Cerebellar nuclear complex (tissue), 1 donor: Measurements from ENCODE around the gene SLC4A4.

Experiments used
- DNase-seq, 2 experiments: peaks; one replicate each; lab custom pipeline; 2025; lab: John Stamatoyannopoulos, UW

Gene SLC4A4

DNA sequence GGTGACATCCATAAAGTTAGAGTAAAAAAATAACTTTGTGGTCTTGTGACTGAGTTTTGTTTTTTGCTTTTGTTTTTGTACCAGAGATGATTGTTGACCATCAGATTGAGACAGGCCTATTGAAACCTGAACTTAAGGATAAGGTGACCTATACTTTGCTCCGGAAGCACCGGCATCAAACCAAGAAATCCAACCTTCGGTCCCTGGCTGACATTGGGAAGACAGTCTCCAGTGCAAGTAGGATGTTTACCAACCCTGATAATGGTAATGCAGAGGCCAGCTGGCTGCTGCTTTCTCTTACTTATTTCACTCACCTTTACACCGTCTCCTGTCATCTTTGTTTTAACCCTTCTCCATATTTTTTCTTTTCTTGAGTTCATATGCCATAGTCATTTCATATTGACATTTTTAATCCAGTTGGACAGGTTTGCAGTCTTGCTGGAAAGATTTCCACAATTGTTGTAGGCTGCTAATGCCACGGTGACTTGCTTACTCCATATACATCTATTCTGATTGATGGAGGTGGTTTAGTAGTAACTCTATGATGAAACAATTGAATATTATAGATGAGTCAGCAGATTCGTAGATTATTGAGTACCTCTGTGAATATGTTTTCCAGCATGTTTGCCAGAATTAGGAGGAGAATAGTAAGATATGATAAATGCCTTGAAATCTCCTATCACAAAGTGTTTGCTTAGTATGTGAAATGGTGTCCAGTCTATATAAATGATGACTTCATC, 18.3 kb downstream of the SLC4A4 start:
- DNase-seq: no peak

DNA sequence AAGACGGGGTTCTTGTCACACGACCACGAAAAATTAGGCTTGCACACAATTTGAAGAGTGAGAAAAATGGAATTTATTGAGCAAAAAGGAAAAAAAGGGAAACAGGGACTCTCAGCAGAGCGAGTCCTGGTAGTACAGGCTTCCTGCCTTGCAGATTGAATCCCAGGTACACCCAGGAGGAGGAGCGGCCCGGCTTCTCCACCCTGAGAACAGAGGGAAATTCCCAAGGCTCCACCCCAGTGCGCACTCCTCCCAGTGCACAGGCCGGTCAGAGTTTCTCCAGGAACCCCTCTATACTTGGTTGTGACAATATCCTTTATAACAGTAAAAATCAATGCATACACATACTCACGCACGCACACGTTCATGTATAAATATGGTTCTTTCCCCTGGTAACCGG, 22.0 kb downstream of the SLC4A4 start:
- DNase-seq: no peak

DNA sequence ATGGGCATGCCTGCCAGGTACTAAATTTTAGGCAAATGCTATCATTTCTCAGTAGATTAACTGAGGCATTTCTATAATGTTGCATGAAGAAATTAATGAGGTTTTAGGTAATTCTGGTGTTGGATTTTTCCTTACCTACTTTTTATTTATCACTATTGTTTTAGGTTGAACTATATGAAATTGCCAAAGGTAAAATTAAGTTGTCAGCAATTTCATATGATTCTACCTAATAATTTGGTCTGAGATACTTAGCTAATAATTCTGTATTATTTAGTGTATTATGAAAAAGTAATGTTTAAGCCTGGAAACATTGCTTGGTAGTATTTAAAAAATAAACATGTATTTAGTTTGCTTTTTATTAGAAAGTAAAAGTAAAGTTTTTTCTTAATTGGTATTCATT, 22.7 kb downstream of the SLC4A4 start:
- no peak for DNase-seq

DNA sequence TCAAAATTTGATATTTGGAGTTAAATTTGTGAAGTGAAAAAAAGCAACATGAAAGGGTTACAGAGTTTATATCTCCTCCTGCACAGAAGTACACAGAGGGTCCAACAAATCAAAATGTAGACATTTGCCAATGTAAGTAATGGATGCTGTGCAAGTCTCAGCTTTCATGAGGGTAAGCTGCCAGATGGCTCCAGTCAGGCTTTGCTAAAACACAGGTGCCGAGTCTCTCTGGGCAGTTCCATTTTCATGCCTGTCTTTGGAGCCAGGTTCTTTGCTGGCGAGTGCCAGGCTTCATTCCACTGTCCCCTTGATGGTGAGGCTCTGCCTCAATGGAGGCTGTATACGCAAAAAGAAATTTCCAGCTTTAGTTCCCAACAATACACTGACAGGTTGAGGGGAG, 27.9 kb downstream of the SLC4A4 start:
- peak; percentile 2 to 65 for DNase-seq

DNA sequence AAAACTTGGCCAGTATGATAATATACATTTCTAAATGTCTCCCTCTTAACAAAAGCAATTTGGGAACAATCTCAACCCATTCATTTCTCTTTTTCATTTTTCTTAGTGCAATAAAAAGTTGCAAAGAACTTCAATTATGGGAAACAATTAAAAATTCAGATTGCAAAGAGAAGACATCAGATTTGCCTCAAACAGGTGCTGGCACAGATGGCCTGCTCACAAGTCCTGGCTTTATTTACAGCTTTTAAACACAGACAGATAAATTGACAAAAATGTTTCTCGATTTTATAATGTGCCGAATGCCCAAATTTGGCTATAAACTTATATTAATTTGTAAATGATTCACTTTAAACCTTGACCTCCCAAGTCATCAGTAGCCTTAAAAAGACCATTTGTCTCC, 28.7 kb downstream of the SLC4A4 start:
- no peak for DNase-seq

DNA sequence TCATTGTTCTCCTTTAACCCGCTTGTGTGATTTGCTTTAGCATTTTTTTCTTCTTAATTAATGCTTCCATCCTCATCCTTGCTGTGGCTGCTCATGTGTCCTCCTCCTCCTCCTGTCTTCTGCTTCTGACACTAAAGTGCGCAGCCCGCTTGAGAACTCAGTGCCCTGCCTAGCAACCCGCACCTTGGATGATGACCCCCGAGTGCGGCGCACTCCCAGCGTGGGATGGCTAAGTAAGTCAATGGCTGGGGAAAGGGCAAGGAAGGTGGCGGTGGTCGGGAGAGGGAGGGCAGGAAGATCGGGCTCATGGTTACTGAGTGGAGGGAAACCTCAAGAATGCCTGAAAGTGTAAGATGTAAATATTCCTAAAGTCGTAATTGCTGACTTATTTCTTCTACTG, 30.1 kb downstream of the SLC4A4 start:
- no peak for DNase-seq

DNA sequence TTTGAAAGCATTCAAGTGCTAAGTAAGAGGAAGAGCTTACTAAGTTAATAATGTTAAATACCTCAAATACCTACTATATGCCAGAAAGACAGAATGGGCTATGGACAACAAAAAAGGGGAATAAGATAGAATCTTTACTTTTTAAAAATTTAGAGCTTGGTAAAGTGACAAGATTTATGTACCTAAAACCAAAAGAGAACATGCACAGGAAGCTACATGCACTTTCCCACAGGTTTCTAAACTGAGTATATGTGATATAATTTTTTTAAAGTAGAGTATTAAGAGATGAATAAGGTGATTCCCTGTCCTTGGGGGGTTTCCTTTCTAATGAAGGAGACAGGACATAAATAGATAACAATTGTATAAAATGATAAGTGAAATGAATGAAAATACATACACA, 30.7 kb downstream of the SLC4A4 start:
- DNase-seq: no peak

DNA sequence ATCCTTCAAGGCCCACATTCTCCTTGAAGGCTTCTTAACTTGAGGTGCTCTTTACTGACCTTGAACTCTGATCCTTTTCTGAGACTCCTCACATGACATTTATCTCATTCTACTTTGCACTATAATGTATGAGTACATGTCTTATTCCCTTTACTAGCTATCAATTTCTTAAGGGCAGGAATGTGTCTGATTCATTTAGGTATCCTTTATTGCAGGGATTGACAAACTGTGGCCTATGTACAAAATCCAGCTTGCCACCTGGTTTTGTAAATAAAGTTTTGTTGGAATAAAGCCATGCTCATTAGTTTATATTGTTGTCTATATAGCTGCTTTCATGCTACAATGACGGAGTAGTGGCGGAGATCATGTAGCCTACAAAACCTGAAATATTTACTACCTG, 36.7 kb downstream of the SLC4A4 start:
- DNase-seq: no peak

DNA sequence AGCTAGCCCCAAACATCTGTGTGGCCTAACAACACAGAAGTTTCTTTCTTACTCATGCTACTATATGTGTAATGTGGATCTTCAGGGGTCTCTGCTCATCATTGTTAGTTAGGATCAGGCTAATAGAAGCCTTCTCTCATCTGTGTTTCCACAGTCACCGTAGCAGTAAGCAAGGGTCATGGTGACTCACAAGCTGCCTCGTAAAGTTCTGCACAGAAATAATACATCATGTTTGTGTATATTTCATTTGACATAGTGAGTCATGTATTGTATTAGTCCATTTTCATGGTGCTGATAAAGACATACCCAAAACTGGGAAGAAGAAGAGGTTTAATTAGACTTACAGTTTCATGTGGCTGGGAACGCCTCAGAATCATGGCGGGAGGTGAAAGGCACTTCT, 38.7 kb downstream of the SLC4A4 start:
- no peak for DNase-seq

DNA sequence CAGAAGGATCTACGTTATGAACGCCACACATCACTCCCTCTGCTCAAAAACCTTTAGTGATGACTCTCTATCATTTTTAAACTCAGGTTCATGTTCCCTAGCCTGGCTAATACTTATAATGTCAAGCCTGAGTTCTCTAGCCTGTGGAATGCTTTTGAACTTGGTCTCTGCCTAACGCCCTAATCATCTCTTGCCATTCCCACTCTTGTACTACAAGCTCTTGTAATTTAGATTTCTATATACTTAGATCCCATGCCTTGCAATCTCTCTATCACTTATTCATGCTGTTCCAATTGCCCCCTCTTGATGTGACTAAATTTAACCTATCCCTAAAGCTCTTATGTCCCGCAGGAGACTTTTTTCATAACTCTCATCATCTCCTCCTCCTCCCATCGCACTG, 40.3 kb downstream of the SLC4A4 start:
- DNase-seq: no peak

DNA sequence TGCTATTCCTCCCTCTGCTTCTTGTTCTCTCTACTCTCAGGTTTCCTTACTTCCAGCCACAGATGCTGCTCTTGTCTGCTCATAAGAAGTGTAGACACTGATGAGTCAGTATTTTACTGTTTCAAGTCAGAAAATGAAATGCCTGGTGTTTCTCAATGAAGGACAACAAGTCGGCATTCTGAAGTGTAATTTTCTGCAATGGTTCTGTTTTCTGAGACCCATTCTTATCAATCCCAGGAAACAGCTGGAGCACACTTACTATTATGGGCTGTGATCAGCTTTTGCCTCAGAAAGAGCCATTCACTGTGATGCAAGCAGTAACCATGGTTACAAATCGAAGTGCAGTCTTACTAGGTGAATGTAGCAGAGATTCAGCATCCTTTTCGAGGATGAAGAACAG, 42.0 kb downstream of the SLC4A4 start:
- DNase-seq: no peak

DNA sequence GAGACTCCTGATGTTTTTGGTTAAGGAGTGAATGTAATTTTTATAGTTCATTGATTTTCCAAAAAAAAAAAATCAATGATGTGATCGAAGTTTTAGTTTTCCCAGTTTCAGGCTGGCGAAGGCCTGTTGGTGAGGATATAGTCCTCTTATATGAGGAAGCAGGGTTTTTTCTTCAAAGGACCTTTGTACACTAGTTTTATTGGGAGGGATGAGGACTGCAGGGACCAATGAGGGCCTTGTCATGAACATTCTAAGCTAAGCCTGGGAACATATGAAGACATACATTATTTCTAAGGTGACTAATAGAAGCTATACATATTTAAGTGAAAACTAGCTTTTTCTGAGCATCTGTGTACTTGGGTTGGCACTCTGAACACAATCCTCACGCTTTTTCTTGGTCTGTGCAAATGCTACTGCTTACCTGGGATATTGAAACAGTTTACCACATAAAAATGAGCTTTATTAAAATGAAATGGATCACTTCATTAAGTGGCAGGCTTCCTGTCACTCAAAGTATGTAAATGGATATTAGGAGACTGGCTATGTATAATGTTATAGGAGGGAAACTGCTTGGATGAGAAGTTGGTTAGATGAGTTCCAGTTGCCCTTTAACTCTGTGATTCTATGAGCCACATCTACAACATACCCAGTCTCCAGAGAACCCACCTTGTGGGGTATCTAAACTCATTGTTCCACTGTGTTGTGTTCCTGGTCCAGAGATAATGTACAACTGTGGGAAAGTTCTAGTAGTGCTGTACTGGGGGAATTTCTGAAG, 43.5 kb downstream of the SLC4A4 start:
- no peak for DNase-seq

DNA sequence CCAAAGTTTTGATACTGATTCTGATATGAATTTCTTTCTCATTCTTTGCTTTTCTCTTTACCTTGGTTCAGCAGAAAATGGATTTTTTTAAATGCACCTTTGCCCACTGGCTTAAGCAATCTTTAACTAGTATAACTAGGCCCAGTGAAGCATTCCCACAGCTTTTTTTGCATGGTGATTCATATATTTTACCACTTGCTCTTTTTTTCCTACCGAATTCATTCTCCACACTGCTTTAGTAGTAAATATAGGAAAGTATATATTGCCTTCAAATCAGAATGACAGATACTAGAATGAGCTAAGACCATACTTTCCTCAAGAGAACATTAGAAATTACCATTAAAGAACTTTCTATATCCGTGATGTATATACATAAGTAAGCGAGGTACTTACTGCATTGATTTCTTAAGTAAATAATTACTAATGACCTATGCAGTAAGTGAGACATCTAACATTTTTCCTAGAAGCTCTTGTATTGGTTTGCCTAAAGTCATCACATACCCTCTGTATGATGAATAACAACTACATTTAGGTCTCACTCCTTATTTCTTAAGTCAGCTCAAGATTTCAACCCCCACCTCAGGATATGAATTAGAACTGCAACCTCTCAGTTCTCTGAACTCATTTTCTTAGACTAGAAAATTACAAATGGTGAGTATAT, 44.2 kb downstream of the SLC4A4 start:
- DNase-seq: no peak

DNA sequence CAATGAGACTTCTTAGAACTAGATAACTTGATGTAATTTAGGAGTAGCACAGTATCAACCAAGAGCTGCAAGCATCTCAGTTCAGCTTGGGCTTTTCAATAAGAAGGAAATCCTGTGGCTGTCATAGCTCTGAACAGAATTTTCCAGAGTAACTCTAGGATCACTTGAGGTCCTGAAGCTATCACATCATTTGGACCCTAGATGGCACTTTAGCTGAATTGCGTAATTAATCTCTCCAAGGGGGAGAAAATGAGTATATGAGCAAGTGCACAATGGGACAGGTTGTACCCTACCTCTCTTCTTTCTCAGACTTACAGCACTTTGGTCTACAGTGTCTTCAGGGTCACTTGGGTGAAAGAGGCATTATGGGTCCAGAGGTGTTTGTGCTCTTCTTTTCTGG, 45.2 kb downstream of the SLC4A4 start:
- DNase-seq: no peak

DNA sequence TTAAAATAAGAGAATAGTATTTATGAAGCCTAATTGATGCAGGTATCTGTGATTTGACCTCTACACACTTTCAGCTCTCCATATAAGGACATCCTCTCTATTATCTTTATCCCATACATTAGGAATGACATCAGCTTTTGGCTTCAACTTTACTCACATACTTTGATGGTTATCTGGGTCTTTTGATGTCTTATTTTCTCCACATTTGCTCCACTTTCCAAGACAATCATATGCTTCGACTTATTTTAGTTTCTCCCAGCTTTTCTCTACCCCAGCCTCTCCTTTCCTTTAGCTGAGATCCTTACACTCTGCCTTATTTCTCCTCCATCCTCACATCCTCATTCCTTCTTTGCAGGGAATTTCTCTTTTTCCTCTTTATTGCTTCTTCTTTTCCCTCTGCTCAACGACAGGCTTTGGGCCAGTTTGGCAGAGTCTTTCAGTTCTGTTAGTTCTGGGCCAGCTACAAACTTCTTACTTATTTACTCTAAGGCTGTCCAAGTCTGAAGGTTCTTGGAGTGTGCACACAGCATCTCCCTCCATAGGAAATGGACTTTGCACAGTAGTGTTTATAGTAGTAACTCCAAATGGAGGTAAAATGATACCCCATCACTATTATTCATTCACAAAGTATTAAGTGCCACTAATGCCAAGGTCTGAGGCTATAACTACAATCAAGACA, 50.5 kb downstream of the SLC4A4 start:
- DNase-seq: no peak

DNA sequence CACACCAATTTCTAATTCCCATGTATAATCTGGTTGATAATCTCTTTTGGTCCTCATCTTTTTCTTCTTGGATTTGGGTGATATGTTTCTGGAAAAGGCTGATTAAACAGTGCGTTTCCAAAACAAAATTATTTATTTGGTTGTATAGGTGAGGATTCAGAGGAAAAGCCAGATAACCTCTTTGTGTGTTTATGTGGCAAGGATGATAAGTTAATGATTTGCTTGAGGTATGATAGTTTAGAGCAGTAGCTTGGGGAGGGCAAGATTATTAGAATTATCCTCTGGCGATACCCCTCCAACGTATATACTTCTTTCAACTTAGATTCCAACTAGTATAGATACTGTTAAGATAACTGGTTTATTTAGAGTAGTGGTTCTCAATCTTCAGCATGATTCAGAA, 53.3 kb downstream of the SLC4A4 start:
- DNase-seq: no peak

DNA sequence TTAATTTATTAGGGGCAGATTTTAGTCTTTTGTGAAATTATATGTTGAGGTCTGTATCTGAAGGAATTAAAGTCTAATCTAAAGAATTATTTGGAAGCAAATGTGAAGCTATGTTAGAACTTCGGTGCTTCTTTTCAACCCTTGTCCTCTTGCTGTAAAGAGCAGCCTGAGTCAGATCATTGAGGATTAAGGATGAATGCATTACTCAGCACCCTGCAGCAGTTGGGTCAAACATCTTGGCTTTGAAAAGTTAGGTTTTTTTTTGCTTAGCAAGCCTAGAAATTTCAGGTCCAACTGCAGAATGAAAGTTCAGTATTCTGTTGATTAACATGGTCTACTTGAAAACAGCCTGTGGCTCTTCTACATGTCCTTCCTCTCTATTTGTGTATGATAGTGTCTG, 57.6 kb downstream of the SLC4A4 start:
- DNase-seq: no peak

DNA sequence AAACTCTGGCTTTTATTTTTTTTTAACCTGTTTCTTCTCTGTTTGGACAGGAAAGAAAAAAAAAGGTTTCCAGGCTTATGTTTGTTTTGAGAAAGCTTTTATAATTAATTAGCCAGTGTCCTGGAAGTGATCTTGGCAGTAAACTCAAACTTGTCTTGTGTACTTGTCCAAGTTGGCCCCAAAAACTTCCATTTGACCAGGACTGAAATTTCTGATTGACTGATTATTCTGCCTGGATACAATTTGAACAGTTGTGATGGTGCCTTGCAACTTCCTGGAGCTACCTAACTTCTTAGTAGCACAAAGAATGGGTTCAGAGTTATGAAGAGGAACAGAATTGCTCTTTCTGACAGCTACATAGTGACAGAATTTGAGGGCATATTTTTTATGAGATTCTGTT, 62.0 kb downstream of the SLC4A4 start:
- DNase-seq: no peak

DNA sequence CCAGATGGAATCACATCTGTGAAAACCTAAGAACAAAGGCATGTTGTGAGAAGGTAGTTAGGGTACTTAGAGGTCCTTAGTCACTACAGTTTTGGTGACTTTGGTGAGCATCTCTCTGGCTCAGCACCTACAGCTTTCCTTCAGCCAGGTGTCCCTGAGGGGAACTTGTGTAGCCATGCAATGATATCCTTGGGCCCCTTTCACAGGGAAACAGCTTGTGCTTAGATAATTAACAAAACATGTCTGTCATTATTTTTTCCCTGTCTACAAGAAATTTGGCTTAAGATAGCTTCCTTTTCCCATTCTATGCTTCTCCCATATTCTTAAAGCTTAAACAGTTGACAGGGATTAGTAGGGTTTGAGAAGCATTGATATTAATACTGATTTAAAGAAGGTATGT, 63.8 kb downstream of the SLC4A4 start:
- DNase-seq: no peak

DNA sequence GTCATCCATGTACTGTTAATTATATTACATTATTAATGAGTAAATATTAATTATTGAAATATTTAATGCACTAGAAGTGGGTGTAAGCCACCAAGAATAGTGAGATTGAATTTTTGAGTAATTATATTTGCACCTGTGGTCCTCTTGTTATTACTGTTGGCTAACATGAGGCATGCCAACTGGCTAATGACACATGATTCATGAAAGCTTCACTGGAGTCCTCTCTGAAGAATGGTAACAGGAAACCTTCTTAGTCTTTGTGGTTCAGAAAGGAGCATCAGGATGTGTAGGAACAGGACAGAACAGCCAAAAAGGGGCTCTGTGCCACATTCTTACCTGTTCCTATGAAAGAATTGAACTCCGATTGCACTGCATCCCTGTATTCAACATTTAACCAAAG, 65.2 kb downstream of the SLC4A4 start:
- DNase-seq: no peak

DNA sequence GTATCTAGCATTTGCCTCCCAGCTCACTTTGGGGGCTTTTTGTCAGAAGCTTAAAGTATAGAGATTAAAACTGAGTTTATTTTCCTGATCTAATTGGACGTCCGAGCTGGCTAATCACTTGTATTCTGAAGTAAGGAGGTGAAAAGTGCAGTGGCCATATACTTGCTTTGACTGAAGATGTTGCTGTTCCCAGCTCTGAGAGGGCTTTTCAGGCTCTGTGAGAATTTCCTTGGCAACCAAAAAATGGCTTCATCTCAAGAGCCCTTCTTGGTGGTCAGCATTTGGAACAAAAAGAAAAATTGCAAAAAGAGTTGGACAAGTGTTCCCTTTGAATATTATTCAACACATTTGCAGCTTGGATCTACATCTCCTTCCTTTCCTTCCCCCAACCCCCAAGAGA, 67.0 kb downstream of the SLC4A4 start:
- no peak for DNase-seq

DNA sequence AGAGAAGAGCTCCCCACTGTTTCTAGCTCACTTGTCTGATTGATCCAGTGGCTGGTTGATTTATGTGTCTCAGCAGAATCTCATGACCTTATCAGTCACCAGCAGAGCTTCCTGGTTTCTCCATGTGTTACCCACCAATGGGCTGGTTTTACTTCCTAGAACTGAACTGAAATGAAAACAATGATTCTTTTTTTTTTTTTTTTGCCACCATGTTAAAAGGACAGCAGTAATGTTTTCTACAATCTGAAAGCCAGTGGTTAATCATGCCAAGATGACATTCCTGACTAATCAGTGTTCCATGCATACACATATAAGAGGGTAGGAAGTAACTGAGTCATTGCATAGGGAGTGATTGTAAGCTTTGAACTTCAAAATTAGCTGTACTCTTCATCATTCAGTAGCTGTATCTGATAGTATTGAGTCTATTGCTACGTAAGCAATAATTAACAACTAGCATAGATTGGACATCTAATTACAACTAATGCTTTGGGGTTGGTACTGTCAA, 67.7 kb downstream of the SLC4A4 start:
- no peak for DNase-seq
